ENCODE measurements around the gene XRCC2.
A peak's percentile ranks its signal among the peaks of the same experiment; 100 is the strongest.
"Not testable (repeated sequence)": the region's sequence is repeated elsewhere in the genome, so short reads cannot be mapped to it uniquely, and the experiment has no call there.

XRCC2 gene

DNA sequence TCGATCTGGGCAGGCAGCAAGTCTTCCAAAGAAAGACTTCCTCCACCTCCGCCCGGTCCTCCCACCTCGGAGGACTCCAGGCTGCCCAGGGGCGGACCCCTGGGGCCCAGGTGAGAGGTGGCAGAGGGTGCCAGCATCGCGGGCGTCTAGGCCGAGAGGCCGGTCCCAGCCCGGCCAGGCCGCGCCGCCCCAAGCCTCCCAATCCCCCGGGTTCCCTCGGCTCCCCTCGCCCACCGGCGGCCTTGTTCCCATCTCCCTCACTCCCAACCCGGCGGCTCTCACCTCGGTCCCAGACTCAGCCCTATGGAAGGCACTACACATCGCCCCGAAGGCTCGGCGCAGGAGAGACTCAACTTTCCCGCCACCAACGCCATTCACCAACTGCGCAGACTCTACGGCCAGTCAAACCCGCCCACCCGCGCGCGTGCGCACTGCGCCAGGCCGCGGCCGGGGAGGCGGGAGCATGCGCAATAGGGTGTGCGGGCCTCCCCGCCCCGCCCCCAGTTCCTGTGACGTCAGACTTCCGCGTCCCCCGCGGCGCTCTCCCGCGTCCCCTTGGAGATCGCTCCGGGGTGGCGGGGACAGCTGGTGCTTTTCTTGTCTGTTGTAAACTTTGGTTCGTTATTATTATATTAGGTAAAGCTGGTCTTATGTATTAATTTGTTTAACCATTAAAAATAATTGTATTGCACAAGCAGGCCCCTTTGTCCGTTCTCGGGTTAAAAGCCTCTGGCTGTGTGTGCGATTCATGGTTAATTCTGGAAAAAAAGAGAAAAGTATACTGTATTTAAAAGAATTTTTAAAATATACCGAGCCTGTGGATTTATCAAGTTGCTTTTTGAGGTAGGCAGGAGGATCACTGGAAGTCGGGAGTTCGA lies at the start of gene XRCC2:
Gene XRCC2 (minus strand): TSS at position 383 of the 878 bp plus-strand sequence. CDS start 62 bp downstream, at position 321.
- FAIRE-seq, result peak; percentile 43

- FAIRE-seq, result no peak
Measured at GRCh38 chr7:152723364-152723763, 47.4 kb upstream of the XRCC2 start.

DNA sequence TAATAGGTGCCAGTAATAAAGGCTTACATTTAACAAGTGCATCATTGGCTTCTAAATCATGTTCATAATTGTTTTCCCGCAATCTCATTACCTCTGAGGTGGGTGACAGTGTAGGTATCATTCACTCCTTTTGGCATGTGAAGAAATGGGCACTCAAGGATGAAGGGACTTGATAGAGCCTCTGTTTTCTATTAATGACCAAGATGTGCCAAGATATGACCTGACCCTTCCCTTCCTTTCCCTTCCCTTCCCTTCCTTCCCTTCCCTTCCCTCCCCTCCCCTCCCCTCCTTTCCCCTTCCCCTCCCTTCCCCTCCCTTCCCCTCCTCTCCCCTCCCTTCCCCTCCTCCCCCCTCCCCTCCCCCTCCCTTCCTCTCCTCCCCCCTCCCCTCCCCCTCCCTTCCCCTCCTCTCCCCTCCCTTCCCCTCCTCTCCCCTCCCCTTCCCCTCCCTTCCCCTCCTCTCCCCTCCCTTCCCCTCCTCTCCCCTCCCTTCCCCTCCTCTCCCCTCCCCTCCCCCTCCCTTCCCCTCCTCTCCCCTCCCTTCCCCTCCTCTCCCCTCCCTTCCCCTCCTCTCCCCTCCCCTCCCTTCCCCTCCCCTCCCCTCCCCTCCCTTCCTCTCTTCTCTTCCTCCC lies 36.6 kb upstream of the XRCC2 start:
- not testable (repeated sequence) for FAIRE-seq

- FAIRE-seq, result no peak
Measured at GRCh38 chr7:152711444-152711944, 35.6 kb upstream of the XRCC2 start.

DNA sequence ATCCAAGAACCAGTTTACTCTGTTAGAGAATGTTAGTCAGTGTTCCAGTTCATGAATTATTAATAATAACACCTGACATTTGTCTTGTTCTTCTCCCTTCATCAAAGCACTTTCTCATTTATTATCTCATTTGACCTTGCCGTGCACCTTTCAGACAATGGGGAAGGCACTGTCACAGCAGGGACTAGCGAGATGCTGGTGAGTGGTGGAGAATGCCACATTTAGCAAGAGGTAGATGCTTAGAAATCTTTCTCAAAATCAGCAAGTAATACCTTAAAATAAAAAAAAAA lies 34.2 kb upstream of the XRCC2 start:
- no peak for FAIRE-seq

DNA sequence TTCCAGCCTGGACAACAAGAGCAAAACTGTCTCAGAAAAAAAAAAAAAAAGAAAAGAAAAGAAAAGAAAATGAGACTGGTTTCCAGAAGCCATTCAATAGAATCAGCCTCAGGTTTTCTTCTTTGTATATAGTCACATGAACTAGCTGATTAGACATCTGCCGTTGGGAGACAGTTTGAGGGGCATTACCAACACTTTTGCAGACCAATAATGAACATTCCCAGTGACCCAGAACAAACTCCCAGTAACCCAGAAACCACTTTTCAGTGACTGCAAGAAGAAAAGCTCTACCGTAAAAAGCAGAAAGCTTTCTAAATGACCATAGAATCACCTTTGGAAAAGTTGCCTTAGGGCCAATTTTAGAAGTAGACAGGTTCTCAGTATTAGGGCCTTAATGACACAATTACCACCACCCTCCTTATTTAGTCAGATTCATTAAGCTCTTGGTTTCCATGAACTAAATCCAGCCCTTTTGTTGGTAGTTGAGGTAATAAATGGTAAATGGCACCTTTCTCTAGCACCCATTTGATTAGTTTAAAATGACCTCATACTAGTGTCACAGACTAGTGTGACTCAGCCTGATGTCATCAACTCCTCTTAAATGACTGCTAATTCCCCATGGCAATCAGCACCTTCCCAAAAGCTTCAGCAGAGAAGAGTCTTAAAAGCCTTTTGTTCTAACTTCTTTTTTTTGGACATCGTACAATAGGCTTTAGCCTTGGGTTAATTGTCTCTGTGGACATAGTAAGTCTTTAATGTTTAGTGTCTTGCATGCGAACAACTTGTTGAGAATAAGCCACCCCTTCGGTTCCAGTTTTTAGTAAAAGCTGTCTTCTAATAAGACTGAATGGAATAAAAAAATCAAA lies 33.6 kb upstream of the XRCC2 start:
- FAIRE-seq, result no peak

- FAIRE-seq, result no peak
Measured at GRCh38 chr7:152704796-152705384, 28.9 kb upstream of the XRCC2 start.

DNA sequence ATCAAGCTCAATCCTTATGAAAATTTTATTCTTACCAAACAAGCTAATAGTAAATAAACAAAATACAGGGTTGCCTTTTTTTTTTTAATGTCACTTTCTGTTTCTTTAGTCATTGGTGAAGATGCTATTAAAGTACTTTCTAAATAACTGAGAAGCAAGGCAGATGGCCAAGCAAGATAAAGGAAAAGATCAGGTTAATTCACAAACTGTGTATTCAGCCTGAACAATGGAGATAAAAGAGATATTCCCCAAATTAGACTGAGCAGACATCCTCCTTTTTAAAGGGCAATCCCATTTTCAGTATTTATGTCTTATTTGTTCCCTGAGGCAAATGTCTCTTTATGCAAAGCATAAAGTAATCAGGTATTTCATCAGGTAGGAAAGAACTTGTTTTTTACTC lies 23.1 kb upstream of the XRCC2 start:
- FAIRE-seq, result no peak

GRCh38 chr7:152697268-152697974 lies 21.5 kb upstream of the XRCC2 start:
- not testable (repeated sequence) for FAIRE-seq

DNA sequence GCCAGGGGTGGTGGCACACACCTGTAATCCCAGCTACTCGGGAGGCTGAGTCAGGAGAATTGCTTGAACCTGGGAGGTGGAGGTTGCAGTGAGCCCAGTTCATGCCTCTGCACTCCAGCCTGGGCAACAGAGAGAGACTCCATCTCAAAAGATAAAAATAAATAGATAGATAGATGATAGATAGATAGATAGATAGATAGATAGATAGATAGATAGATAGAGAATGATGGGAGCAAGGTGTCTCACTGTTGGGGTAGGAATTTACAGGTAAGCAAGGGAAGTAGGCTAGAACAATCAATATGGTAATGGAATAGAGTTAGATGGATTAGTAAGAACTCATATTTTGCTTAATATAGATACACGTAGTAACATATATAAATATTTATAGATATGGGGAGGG lies 16.3 kb upstream of the XRCC2 start:
- not testable (repeated sequence) for FAIRE-seq

DNA sequence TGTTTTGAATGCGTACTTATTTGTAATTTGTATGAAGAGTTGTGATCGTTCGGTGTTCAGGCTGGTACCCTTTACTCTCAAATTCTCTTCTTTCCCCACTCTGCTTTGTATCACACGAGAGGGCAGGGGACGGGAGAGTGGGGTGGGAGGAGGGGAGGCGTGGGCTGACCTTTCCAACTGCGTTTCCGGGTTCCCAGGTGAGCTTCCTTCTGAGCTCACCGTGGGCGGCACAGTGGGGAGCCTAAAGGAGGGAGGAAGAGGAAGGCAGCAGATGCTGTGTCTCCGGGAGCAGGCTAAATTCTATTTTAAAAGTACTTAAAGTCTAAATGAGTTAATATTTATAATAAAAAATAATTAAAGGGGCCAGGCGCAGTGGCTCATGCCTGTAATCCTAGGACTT lies 7.4 kb upstream of the XRCC2 start:
- FAIRE-seq, result no peak

GRCh38 chr7:152677808-152678670 lies 2.1 kb upstream of the XRCC2 start:
- peak; percentile 98 for FAIRE-seq

- FAIRE-seq, result no peak
Measured at GRCh38 chr7:152674860-152675758, 832 bp downstream of the XRCC2 start.

GRCh38 chr7:152673897-152674296 lies 2.0 kb downstream of the XRCC2 start:
- FAIRE-seq, result no peak

GRCh38 chr7:152672626-152673025 lies 3.3 kb downstream of the XRCC2 start:
- no peak for FAIRE-seq

GRCh38 chr7:152669758-152670157 lies 6.2 kb downstream of the XRCC2 start:
- no peak for FAIRE-seq

GRCh38 chr7:152668975-152669374 lies 7.0 kb downstream of the XRCC2 start:
- FAIRE-seq, result no peak

- FAIRE-seq, result no peak
Measured at GRCh38 chr7:152667958-152668357, 8.0 kb downstream of the XRCC2 start.

DNA sequence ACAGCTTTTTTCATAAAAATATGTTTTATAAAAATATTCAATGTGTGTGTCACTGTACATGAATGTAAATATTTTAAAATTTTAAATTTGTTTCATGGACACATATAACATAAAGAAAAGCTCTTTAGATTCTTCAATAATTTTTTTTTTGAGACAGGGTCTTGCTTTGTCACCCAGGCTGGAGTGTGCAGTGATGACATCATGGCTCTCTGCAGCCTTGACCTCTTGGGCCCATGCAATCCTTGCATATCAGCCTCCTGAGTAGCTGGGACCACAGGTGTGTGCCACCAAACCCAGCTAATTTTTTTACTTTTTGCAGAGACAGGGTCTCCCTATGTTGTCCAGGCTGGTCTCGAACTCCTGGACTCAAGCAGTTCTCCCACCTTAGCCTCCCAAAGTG lies 9.9 kb downstream of the XRCC2 start:
- no peak for FAIRE-seq

DNA sequence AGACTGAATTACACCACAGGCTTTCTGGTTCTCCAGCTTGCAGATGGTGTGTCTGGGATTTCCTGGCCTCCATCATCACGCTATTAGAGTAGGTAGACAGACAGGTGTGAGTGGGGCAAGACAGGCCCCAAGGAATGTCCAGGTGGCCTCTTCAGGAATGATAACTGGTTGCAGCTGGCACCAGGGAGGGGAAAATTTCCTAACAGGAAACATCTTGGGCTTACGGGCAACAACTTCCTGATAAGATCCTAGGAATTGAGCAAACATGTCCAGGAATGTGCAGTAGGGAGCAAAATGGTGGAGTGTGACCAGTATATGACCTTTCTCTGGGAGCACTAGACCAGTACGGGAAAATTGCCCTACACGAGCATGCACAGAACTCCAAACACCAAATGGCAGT lies 11.3 kb downstream of the XRCC2 start:
- FAIRE-seq, result no peak

Measured in islet of Langerhans (tissue), 1 donor.